ENCODE data around the gene TMEM50A.

The TMEM50A gene

DNA sequence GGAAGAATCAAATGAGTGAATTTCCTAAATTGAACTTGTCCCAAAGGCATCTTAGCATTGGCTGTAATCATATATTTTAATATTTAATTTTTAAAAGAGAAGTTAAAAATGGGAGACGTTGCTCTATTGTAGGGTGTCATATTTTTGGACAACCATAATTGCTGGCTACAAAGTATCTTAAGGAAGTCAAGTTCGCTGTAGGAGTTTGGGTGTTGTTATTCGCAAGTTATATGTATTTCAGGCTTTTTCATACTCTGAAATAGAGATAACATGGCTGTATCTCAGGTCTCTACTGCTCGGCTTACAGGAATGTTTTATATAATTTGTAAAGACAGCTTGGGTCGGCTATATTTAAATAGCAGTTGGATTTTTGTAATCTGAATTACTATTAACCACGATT, 852 bp downstream of the TMEM50A start:
- Histone ChIP-seq H3F3A (ENCODE audit: insufficient read depth) (peaks cover 9% of the 10 kb centered on the region; the same call in 1 of the 2 replicates), H3K79me2 (ENCODE audit: insufficient read depth, low read length) (peaks cover 55% of the 10 kb centered on the region), H3K4me3 (ENCODE audit: insufficient read depth, low read length, poor library complexity, severe bottlenecking) (peak overlapping the region; percentile 97), H3K9me3 (ENCODE audit: insufficient read depth, low read length) (no peaks in the 10 kb centered on the region), H3K4me2 (ENCODE audit: low read depth, low read length, poor library complexity, severe bottlenecking) (peak overlapping the region; percentile 100), H3K36me3 (ENCODE audit: low read length) (peaks cover 20% of the 10 kb centered on the region; the same call in 1 of the 2 replicates), H3K27ac (ENCODE audit: low read depth, low read length) (peak overlapping the region; percentile 85), H3K9me2 (replicated peaks; ENCODE audit: insufficient read depth, low read length) (no peaks in the 10 kb centered on the region), H4K20me1 (ENCODE audit: low read depth, low read length) (peaks cover 11% of the 10 kb centered on the region), H3K27me3 (ENCODE audit: low read length) (no peaks in the 10 kb centered on the region), H3K9ac (ENCODE audit: low read length) (peak overlapping the region; percentile 89), H2AFZ (ENCODE audit: low read depth, low read length, severe bottlenecking) (peak overlapping the region; percentile 70)
- TF ChIP-seq EZH2phosphoT487 (conservative IDR thresholded peaks at IDR 0.05; ENCODE audit: low read length): no peak
- TF ChIP-seq, protein P1, sequence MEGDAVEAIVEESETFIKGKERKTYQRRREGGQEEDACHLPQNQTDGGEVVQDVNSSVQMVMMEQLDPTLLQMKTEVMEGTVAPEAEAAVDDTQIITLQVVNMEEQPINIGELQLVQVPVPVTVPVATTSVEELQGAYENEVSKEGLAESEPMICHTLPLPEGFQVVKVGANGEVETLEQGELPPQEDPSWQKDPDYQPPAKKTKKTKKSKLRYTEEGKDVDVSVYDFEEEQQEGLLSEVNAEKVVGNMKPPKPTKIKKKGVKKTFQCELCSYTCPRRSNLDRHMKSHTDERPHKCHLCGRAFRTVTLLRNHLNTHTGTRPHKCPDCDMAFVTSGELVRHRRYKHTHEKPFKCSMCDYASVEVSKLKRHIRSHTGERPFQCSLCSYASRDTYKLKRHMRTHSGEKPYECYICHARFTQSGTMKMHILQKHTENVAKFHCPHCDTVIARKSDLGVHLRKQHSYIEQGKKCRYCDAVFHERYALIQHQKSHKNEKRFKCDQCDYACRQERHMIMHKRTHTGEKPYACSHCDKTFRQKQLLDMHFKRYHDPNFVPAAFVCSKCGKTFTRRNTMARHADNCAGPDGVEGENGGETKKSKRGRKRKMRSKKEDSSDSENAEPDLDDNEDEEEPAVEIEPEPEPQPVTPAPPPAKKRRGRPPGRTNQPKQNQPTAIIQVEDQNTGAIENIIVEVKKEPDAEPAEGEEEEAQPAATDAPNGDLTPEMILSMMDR (IDR thresholded peaks at IDR 0.05; ENCODE audit: insufficient read depth, low read length, poor library complexity, severe bottlenecking): no peak

DNA sequence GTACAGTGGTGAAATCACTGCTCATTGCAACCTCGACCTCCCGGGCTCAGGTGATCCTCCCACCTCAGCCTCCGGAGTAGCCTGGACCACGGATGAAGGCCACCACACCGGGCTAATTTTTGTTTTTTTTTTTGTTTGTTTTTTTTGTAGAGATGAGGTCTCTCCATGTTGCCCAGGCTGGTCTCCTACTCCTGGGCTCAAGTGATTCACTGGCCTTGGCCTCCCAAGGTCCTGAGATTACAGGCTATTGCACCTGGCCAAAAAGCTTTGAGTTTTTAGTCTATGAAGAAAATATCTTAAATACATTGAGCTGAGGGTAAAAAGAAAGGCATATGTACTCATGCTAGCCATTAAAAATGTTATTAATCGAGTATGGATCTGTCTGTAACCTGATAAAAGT, 3.6 kb downstream of the TMEM50A start:
- Histone ChIP-seq H3K9me3 (ENCODE audit: insufficient read depth, low read length) (no peaks in the 10 kb centered on the region), H3K79me2 (ENCODE audit: insufficient read depth, low read length) (peaks cover 60% of the 10 kb centered on the region), H3K36me3 (ENCODE audit: low read length) (peaks cover 20% of the 10 kb centered on the region; the same call in 1 of the 2 replicates), H3K9ac (ENCODE audit: low read length) (no peak overlapping the region), H4K20me1 (ENCODE audit: low read depth, low read length) (peaks cover 11% of the 10 kb centered on the region), H3K27ac (ENCODE audit: low read depth, low read length) (no peak overlapping the region), H3K4me2 (ENCODE audit: low read depth, low read length, poor library complexity, severe bottlenecking) (no peak overlapping the region), H3K9me2 (replicated peaks; ENCODE audit: insufficient read depth, low read length) (no peaks in the 10 kb centered on the region), H3F3A (ENCODE audit: insufficient read depth) (peaks cover 9% of the 10 kb centered on the region; the same call in 1 of the 2 replicates), H3K4me3 (ENCODE audit: insufficient read depth, low read length, poor library complexity, severe bottlenecking) (no peak overlapping the region), H3K27me3 (ENCODE audit: low read length) (no peaks in the 10 kb centered on the region), H2AFZ (ENCODE audit: low read depth, low read length, severe bottlenecking) (no peak overlapping the region)
- TF ChIP-seq, protein P1 (IDR thresholded peaks at IDR 0.05; ENCODE audit: insufficient read depth, low read length, poor library complexity, severe bottlenecking): no peak
- no peak for TF ChIP-seq EZH2phosphoT487 (conservative IDR thresholded peaks at IDR 0.05; ENCODE audit: low read length)

DNA sequence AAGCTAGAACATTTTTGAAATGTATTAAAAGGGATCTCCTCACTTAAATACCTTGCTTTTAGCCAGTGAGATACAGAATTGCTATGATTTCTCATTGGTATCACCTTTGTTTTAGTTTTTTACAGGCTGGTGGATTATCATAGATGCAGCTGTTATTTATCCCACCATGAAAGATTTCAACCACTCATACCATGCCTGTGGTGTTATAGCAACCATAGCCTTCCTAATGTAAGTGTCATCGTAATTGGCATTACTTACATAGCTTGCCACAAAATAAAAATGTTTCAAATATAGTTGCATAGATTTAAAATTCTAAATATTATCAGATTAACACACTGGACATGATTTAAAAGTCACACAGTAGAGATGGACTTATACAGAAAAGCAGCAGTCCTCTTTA, 4.7 kb downstream of the TMEM50A start:
- no peak overlapping the region for H3K4me3 ChIP-seq (ENCODE audit: insufficient read depth, low read length, poor library complexity, severe bottlenecking)
- H3K27ac ChIP-seq (ENCODE audit: low read depth, low read length): no peak overlapping the region
- H3K4me2 ChIP-seq (ENCODE audit: low read depth, low read length, poor library complexity, severe bottlenecking): no peak overlapping the region
- TF ChIP-seq, protein P1 (IDR thresholded peaks at IDR 0.05; ENCODE audit: insufficient read depth, low read length, poor library complexity, severe bottlenecking): no peak
- no peak for TF ChIP-seq EZH2phosphoT487 (conservative IDR thresholded peaks at IDR 0.05; ENCODE audit: low read length)
- H3K79me2 ChIP-seq (ENCODE audit: insufficient read depth, low read length): peaks cover 60% of the 10 kb centered on the region
- no peak overlapping the region for H3K9ac ChIP-seq (ENCODE audit: low read length)
- no peaks in the 10 kb centered on the region for H3K27me3 ChIP-seq (ENCODE audit: low read length)
- H3K36me3 ChIP-seq (ENCODE audit: low read length): peaks cover 20% of the 10 kb centered on the region; the same call in 1 of the 2 replicates
- H3F3A ChIP-seq (ENCODE audit: insufficient read depth): peaks cover 9% of the 10 kb centered on the region; the same call in 1 of the 2 replicates
- H4K20me1 ChIP-seq (ENCODE audit: low read depth, low read length): peaks cover 11% of the 10 kb centered on the region
- H3K9me2 ChIP-seq (replicated peaks; ENCODE audit: insufficient read depth, low read length): no peaks in the 10 kb centered on the region
- no peak overlapping the region for H2AFZ ChIP-seq (ENCODE audit: low read depth, low read length, severe bottlenecking)
- H3K9me3 ChIP-seq (ENCODE audit: insufficient read depth, low read length): no peaks in the 10 kb centered on the region

Measured in SU-DHL-6 (cell line).